GM11168 (cell line): ENCODE data around the gene B3GNT3.
"Not testable (repeated sequence)": the region's sequence is repeated elsewhere in the genome, so short reads cannot be mapped to it uniquely, and the experiment has no call there.

Experiments used
- in situ Hi-C: fragments of 300-500 bp; cut with MboI; formaldehyde crosslinking; loops from one replicate; pipeline ENCODE4 v1.12.0; 2022; ENCODE audit warnings: low sequenced_read_pairs; ENCODE audit not compliant: unreplicated experiment

B3GNT3 gene

GRCh38 chr19:17796013-17796837 lies 1.3 kb downstream of the B3GNT3 start:
- in situ Hi-C loops: no loop called here

- in situ Hi-C loops: no loop called here
Observed at GRCh38 chr19:17796838-17797423, 2.0 kb downstream of the B3GNT3 start.

DNA sequence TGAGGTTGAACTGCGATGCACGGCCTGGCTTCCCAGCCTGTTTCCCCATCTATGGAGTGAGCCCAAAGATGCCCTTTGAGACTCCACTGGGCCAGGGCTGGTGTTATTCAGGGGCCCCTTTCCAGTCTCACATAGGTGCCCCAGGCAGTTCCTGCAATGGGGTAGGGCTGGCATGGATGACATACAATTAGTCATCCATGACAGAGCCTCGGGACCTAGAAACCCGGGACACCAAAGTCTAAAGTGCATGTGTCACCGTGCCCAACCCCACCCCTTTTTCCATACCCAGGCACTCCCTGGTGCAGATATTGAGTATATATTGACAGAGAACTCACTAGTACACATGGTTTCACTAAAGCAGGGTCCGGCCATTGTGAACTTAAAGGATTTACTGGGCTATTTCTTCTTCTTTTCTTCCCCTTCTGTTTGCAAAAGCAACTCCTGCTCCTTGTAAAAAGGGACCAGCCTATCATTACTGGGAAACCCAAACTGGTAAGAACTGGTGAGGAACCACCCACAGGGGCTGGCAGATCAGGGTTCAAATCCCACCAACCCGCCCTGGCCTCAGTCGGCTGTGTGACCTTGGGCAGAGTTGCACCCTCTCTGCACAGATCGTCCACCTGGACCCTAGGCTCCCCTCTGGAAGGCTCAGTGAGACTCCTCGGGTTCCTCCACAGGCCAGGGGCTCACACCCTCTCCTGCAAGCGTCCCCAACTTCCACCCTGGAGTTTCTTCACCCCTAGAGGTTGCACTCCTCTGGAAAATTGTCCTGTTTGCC lies 2.7 kb downstream of the B3GNT3 start:
- in situ Hi-C loops: no loop called here

DNA sequence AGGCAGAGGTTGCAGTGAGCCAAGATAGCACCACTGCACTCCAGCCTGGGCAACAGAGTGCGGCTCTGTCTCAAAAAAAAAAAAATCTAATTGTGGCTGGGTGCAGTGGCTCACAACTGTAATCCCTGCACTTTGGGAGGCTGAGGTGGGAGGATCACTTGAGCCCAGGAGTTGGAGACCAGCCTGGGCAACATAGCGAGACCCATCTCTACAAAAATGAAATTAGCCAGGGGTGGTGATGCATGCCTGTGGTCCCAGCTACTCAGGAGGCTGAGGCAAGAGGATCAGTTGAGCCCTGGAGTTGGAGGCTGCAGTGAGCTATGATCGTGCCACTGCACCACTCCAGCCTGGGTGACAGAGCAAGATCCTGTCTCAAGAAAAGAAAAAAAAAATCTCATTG lies 3.7 kb downstream of the B3GNT3 start:
- in situ Hi-C loops: not testable (repeated sequence)

DNA sequence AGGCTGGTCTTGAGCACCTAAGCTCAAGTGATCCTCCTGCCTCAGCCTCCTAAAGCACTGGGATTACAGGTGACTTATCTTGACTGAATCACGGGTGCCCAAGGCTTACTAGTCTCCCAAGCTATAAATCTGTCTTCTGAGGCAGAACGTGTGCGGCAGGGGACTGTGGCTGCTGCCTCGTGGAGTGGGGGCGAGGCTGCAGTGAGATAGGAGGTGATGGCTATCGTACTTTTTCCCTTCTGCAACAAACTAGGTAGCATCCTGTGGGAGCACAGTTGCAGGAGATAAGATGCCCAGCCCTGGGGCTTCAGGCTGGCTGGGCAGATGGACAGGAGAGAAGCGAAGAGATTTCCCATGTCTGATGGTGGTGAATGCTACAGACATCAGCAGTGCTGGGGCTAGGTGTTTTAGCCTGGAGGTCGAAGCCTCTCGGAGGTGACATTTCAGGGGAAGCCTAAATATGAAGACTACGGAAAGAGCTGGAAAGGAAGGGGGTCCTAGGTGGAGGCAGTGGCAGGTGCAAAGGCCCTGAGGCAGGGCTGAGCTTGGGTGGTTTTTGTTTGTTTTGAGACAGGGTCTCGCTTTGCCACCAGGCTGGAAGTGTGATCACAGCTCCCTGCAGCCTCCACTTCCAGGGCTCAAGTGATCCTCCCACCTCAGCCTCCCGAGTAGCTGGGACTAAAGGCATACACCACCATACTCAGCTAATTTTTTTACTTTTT lies 7.4 kb downstream of the B3GNT3 start:
- in situ Hi-C loops: no loop called here

- in situ Hi-C loops: no loop called here
Observed at GRCh38 chr19:17803264-17803896, 8.4 kb downstream of the B3GNT3 start.

GRCh38 chr19:17805427-17805826 lies 10.5 kb downstream of the B3GNT3 start:
- in situ Hi-C loops: no loop called here

DNA sequence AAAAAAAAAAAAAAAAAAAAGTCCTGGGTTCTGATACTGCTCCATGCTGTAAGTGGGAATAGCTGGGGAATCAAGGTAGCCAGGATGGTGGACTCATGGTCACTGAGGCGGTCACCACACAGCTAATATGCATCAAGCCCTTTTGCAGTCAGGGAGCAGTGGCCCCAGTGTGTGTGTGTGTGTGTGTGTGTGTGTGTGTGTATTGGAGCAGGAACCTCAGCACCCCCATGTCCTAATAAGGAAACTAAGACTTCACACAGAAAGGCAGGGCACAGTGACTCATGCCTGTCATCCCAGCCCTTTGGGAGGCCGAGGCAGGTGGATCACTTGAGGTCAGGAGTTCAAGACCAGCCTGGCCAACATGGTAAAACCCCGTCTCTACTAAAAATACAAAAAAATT lies 12.0 kb downstream of the B3GNT3 start:
- in situ Hi-C loops: no loop called here

DNA sequence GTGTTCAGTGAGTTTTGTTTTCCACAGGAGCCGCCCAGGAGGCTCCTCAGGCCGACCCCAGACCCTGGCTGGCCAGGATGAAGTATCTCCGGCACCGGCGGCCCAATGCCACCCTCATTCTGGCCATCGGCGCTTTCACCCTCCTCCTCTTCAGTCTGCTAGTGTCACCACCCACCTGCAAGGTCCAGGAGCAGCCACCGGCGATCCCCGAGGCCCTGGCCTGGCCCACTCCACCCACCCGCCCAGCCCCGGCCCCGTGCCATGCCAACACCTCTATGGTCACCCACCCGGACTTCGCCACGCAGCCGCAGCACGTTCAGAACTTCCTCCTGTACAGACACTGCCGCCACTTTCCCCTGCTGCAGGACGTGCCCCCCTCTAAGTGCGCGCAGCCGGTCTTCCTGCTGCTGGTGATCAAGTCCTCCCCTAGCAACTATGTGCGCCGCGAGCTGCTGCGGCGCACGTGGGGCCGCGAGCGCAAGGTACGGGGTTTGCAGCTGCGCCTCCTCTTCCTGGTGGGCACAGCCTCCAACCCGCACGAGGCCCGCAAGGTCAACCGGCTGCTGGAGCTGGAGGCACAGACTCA lies 12.9 kb downstream of the B3GNT3 start:
- in situ Hi-C loops: no loop called here

- in situ Hi-C loops: no loop called here
Observed at GRCh38 chr19:17811103-17811502, 16.2 kb downstream of the B3GNT3 start.

GRCh38 chr19:17811681-17812080 lies 16.7 kb downstream of the B3GNT3 start:
- in situ Hi-C loops: no loop called here

DNA sequence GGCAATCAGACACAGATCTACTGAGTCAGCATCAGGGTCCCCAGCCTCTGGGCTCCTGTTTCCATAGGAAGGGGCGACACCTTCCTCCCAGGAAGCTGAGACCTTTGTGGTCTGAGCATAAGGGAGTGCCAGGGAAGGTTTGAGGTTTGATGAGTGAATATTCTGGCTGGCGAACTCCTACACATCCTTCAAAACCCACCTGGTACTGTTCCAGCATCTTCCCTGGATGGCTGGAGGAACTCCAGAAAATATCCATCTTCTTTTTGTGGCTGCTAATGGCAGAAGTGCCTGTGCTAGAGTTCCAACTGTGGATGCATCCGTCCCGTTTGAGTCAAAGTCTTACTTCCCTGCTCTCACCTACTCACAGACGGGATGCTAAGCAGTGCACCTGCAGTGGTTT lies 17.2 kb downstream of the B3GNT3 start:
- in situ Hi-C loops: no loop called here

GRCh38 chr19:17817668-17818363 lies 22.9 kb downstream of the B3GNT3 start:
- in situ Hi-C loops: no loop called here

DNA sequence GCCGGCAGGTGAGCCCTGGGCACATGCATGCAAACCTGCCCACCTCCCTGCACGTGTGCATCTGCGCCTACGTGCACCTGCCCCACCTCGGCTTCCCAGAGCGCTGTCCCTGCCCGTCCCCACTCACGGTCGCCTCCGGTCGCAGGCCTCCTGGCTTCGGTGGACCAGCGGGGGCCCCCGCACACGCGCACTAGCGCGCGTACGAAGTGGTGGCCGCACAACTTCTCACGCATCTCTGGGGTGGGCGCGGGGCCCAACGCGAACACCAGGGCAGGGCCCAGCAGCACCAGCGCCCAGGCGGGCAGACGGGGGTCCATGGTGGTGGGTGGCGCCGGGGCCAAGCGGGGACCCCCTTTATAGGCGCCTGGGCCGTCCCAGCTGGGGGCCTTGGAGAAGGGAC lies 26.3 kb downstream of the B3GNT3 start, which contains the start of gene INSL3:
TSS of gene INSL3 (minus strand) at position 330 of the 400 bp plus-strand sequence. CDS start at position 317, 13 bp downstream.
- in situ Hi-C loops: no loop called here

- in situ Hi-C loops: no loop called here
Observed at GRCh38 chr19:17824339-17824738, 29.4 kb downstream of the B3GNT3 start.

GRCh38 chr19:17826508-17827056 lies 31.6 kb downstream of the B3GNT3 start:
- in situ Hi-C loops: no loop called here

DNA sequence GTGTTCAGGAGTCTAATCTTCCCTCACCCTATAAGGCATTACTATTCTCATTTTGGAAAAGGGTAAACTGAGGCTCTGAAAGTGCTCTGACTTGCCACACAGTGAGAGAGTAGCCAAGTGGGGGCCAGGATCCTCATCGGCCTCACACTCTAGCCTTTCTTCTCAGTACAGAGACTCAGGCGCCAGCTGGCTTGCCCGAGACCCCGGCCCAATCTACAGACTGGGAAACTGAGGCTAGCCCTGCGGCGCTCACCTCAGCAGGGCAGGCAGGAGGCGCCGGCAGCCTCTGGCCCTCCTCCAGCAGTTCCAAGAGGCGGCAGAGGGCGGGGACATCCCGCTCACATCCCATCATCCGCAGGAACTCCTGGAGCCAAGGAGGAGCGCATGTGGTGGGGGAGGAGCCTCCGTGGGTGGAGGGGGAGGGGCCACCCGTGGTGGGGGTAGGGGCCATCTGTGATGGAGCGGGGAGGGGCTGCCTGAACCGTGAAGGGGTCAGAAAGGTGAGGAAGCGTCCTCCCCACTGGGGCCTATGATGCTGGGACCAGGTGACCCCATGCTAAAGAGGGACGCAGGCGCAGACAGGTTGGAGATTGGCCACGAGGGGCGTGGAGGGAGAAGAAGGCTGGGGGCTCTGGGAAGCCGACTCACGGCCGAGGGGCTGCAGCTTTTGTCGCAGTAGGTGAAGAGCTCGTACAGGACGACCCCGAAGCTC lies 35.1 kb downstream of the B3GNT3 start:
- in situ Hi-C loops: no loop called here
